Measurements from ENCODE around the gene YBX1. TPM values are rescaled to one million over a fixed set of nuclear protein-coding genes. Genes with fewer than 3 reads are reported as not detected.

The YBX1 gene
- total and polyA plus RNA-seq, 7 donors = 878 to 1,545 (median 1,131) TPM

GRCh38 chr1:42692461-42692860, 10.2 kb downstream of the YBX1 start:
- Histone ChIP-seq H3K27me3 (ENCODE audit: insufficient read depth in 3 of 3, low read length in 2 of 3) (no peaks in the 10 kb centered on the region), H3K9me3 (no peaks in the 10 kb centered on the region), H3K4me3 (no peak overlapping the region), H3K27ac (no peak overlapping the region), H3K36me3 (ENCODE audit: insufficient read depth in 1 of 2, low read depth in 1 of 2) (peaks cover 10 to 37% of the 10 kb centered on the region in 2 donors), H3K4me1 (peaks cover 64% of the 10 kb centered on the region)
- TF ChIP-seq, protein P1, sequence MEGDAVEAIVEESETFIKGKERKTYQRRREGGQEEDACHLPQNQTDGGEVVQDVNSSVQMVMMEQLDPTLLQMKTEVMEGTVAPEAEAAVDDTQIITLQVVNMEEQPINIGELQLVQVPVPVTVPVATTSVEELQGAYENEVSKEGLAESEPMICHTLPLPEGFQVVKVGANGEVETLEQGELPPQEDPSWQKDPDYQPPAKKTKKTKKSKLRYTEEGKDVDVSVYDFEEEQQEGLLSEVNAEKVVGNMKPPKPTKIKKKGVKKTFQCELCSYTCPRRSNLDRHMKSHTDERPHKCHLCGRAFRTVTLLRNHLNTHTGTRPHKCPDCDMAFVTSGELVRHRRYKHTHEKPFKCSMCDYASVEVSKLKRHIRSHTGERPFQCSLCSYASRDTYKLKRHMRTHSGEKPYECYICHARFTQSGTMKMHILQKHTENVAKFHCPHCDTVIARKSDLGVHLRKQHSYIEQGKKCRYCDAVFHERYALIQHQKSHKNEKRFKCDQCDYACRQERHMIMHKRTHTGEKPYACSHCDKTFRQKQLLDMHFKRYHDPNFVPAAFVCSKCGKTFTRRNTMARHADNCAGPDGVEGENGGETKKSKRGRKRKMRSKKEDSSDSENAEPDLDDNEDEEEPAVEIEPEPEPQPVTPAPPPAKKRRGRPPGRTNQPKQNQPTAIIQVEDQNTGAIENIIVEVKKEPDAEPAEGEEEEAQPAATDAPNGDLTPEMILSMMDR (IDR thresholded peaks at IDR 0.05) = no peak
- intact Hi-C loops (cut with DNase I) = no loop called here
- DNase-seq (no peak), ATAC-seq (no peak)
- 43 to 70% (median 66%) methylated on average over 5 of the region's 5 CpGs for WGBS, 3 donors

GRCh38 chr1:42692911-42693310, 10.7 kb downstream of the YBX1 start:
- ATAC-seq (no peak), DNase-seq (no peak)
- TF ChIP-seq, protein P1 (IDR thresholded peaks at IDR 0.05) = no peak
- Histone ChIP-seq H3K27me3 (ENCODE audit: insufficient read depth in 3 of 3, low read length in 2 of 3) (no peaks in the 10 kb centered on the region), H3K27ac (no peak overlapping the region), H3K4me3 (no peak overlapping the region), H3K9me3 (no peaks in the 10 kb centered on the region), H3K36me3 (ENCODE audit: insufficient read depth in 1 of 2, low read depth in 1 of 2) (peaks cover 10 to 41% of the 10 kb centered on the region in 2 donors), H3K4me1 (peaks cover 59% of the 10 kb centered on the region)
- intact Hi-C loops (cut with DNase I) = no loop called here
- 76 to 91% (median 81%) methylated on average over 2 of the region's 2 CpGs for WGBS, 3 donors

- peaks cover 6% of the 10 kb centered on the region for H3K4me1 ChIP-seq
- WGBS, 3 donors = 94 to 97% (median 96%) methylated on average over 4 of the region's 4 CpGs
- no peaks in the 10 kb centered on the region for H3K27me3 ChIP-seq (ENCODE audit: insufficient read depth in 3 of 3, low read length in 2 of 3)
- intact Hi-C loops (cut with DNase I) = no loop called here
- no peak overlapping the region for H3K27ac ChIP-seq
- TF ChIP-seq, protein P1 (IDR thresholded peaks at IDR 0.05) = no peak
- ATAC-seq (no peak), DNase-seq (no peak)
- H3K9me3 ChIP-seq = no peaks in the 10 kb centered on the region
- peaks cover 27 to 94% of the 10 kb centered on the region in 2 donors for H3K36me3 ChIP-seq (ENCODE audit: insufficient read depth in 1 of 2, low read depth in 1 of 2)
- no peak overlapping the region for H3K4me3 ChIP-seq
These were observed 16.0 kb downstream of the YBX1 start for GRCh38 chr1:42698081-42698813.

- intact Hi-C loops (cut with DNase I) = no loop called here
These were observed 17.8 kb downstream of the YBX1 start for GRCh38 chr1:42700006-42700405.

More at GRCh38 chr1:42700006-42700405, 17.8 kb downstream of the YBX1 start:
- ATAC-seq = no peak
- H3K27me3 ChIP-seq (ENCODE audit: insufficient read depth in 3 of 3, low read length in 2 of 3) = no peaks in the 10 kb centered on the region
- H3K4me1 ChIP-seq = no peaks in the 10 kb centered on the region
- TF ChIP-seq, protein P1 (IDR thresholded peaks at IDR 0.05) = no peak
- no peak overlapping the region for H3K4me3 ChIP-seq
- H3K36me3 ChIP-seq (ENCODE audit: insufficient read depth in 1 of 2, low read depth in 1 of 2) = peaks cover 27 to 100% of the 10 kb centered on the region in 2 donors
- DNase-seq = no peak
- H3K9me3 ChIP-seq = no peaks in the 10 kb centered on the region
- H3K27ac ChIP-seq = no peak overlapping the region

Data from psoas muscle (tissue), 8 donors.